HEK293 (cell line): ENCODE data around the gene TSR3.

Source experiments
- BCL11A ChIP-seq: fragments of 450-650 bp; formaldehyde crosslinking; IDR thresholded peaks from 2 replicates; pipeline ENCODE4 v1.5.1; 2016; ENCODE audit warnings: low read depth, missing biosample characterization, missing genetic modification characterization
- EGR2 ChIP-seq: fragments of 450-650 bp; formaldehyde crosslinking; IDR thresholded peaks from 2 replicates; pipeline ENCODE4 v1.5.1; 2016; ENCODE audit warnings: low read depth, missing biosample characterization, missing genetic modification characterization
- HOXA7 ChIP-seq: sonication (generic); formaldehyde crosslinking; IDR thresholded peaks from 2 replicates; pipeline ENCODE4 v1.8.1; 2022; ENCODE audit warnings: missing genetic modification reagents, borderline replicate concordance
- TF ChIP-seq, protein P1 (sequence below): fragments of 450-650 bp; formaldehyde crosslinking; IDR thresholded peaks from 2 replicates; pipeline ENCODE4 v1.5.1; 2016; ENCODE audit warnings: missing biosample characterization, missing genetic modification characterization
- TF ChIP-seq, protein P2 (sequence below): fragments of 450-650 bp; formaldehyde crosslinking; IDR thresholded peaks from 2 replicates; pipeline ENCODE4 v1.5.1; 2016; ENCODE audit warnings: missing biosample characterization, missing genetic modification characterization
- TF ChIP-seq, protein P3 (sequence below): fragments of 450-650 bp; IDR thresholded peaks from 2 replicates; pipeline ENCODE4 v1.5.1; 2018; ENCODE audit warnings: missing biosample characterization, mild to moderate bottlenecking, missing genetic modification characterization
- TF ChIP-seq, protein P4 (sequence below): sonication (generic); formaldehyde crosslinking; IDR thresholded peaks from 2 replicates; pipeline ENCODE4 v1.8.1; 2022; ENCODE audit warnings: mild to moderate bottlenecking, moderate library complexity, missing genetic modification reagents

DNA sequence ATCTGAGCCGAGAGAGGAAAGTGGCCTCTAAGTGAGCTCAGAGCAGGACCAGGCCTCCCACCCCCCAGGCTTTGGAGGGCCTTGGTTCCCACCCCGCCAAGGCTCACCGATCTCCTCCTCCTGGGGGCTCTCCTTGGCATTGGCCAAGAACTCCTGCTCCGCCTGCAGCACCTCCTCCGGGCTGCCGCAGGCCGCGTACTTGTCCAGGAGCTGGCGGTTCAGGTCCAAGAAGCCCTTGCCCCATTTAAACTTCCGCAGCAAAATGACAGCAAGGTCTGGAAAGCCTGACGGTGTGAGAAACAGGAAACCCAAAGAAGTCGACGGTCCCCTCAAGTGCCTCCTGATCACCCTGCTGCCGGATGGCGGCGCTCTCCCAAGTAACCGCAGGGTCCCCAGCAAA, 1.7 kb downstream of the TSR3 start:
- TF ChIP-seq, protein P1, sequence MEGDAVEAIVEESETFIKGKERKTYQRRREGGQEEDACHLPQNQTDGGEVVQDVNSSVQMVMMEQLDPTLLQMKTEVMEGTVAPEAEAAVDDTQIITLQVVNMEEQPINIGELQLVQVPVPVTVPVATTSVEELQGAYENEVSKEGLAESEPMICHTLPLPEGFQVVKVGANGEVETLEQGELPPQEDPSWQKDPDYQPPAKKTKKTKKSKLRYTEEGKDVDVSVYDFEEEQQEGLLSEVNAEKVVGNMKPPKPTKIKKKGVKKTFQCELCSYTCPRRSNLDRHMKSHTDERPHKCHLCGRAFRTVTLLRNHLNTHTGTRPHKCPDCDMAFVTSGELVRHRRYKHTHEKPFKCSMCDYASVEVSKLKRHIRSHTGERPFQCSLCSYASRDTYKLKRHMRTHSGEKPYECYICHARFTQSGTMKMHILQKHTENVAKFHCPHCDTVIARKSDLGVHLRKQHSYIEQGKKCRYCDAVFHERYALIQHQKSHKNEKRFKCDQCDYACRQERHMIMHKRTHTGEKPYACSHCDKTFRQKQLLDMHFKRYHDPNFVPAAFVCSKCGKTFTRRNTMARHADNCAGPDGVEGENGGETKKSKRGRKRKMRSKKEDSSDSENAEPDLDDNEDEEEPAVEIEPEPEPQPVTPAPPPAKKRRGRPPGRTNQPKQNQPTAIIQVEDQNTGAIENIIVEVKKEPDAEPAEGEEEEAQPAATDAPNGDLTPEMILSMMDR (tag by site-specific recombination): no peak
- TF ChIP-seq, protein P2, sequence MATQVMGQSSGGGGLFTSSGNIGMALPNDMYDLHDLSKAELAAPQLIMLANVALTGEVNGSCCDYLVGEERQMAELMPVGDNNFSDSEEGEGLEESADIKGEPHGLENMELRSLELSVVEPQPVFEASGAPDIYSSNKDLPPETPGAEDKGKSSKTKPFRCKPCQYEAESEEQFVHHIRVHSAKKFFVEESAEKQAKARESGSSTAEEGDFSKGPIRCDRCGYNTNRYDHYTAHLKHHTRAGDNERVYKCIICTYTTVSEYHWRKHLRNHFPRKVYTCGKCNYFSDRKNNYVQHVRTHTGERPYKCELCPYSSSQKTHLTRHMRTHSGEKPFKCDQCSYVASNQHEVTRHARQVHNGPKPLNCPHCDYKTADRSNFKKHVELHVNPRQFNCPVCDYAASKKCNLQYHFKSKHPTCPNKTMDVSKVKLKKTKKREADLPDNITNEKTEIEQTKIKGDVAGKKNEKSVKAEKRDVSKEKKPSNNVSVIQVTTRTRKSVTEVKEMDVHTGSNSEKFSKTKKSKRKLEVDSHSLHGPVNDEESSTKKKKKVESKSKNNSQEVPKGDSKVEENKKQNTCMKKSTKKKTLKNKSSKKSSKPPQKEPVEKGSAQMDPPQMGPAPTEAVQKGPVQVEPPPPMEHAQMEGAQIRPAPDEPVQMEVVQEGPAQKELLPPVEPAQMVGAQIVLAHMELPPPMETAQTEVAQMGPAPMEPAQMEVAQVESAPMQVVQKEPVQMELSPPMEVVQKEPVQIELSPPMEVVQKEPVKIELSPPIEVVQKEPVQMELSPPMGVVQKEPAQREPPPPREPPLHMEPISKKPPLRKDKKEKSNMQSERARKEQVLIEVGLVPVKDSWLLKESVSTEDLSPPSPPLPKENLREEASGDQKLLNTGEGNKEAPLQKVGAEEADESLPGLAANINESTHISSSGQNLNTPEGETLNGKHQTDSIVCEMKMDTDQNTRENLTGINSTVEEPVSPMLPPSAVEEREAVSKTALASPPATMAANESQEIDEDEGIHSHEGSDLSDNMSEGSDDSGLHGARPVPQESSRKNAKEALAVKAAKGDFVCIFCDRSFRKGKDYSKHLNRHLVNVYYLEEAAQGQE: no peak
- TF ChIP-seq HOXA7 (CRISPR knock-in tag) (no peak), BCL11A (tag by site-specific recombination) (no peak), EGR2 (tag by site-specific recombination) (no peak)
- TF ChIP-seq, protein P3, sequence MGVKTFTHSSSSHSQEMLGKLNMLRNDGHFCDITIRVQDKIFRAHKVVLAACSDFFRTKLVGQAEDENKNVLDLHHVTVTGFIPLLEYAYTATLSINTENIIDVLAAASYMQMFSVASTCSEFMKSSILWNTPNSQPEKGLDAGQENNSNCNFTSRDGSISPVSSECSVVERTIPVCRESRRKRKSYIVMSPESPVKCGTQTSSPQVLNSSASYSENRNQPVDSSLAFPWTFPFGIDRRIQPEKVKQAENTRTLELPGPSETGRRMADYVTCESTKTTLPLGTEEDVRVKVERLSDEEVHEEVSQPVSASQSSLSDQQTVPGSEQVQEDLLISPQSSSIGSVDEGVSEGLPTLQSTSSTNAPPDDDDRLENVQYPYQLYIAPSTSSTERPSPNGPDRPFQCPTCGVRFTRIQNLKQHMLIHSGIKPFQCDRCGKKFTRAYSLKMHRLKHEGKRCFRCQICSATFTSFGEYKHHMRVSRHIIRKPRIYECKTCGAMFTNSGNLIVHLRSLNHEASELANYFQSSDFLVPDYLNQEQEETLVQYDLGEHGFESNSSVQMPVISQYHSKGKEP: no peak
- TF ChIP-seq, protein P4, sequence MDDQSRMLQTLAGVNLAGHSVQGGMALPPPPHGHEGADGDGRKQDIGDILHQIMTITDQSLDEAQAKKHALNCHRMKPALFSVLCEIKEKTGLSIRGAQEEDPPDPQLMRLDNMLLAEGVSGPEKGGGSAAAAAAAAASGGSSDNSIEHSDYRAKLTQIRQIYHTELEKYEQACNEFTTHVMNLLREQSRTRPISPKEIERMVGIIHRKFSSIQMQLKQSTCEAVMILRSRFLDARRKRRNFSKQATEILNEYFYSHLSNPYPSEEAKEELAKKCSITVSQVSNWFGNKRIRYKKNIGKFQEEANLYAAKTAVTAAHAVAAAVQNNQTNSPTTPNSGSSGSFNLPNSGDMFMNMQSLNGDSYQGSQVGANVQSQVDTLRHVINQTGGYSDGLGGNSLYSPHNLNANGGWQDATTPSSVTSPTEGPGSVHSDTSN (CRISPR knock-in tag): no peak
